Activated T-cell treated with anti-CD3 and anti-CD28 coated beads, Interleukin-2, amount 50 U/mL, for 1 hour (primary cell): Measurements from ENCODE around the gene CDH16.
"Not testable (repeated sequence)": the region's sequence is repeated elsewhere in the genome, so short reads cannot be mapped to it uniquely, and the experiment has no call there.

Experiments
- DNase-seq: peaks from one replicate; pipeline ENCODE4 v3.0.0-alpha.2; 2020

The CDH16 gene

GRCh38 chr16:66908116-66908515 lies 10.6 kb downstream of the CDH16 start:
- no peak for DNase-seq

- no peak for DNase-seq
Measured at GRCh38 chr16:66906916-66907836, 11.5 kb downstream of the CDH16 start.

- no peak for DNase-seq
Measured at GRCh38 chr16:66905633-66906539, 12.8 kb downstream of the CDH16 start.

GRCh38 chr16:66904846-66905632 lies 13.6 kb downstream of the CDH16 start:
- no peak for DNase-seq

GRCh38 chr16:66904428-66904845 lies 14.2 kb downstream of the CDH16 start:
- DNase-seq = no peak

- no peak for DNase-seq
Measured at GRCh38 chr16:66903544-66904427, 14.9 kb downstream of the CDH16 start.

GRCh38 chr16:66902648-66903543 lies 15.8 kb downstream of the CDH16 start:
- DNase-seq = no peak

- DNase-seq = no peak
Measured at GRCh38 chr16:66901626-66902025, 17.1 kb downstream of the CDH16 start.

- DNase-seq = no peak
Measured at GRCh38 chr16:66900721-66901441, 17.8 kb downstream of the CDH16 start.

- no peak for DNase-seq
Measured at GRCh38 chr16:66899945-66900710, 18.6 kb downstream of the CDH16 start.

- no peak for DNase-seq
Measured at GRCh38 chr16:66899310-66899944, 19.3 kb downstream of the CDH16 start.

GRCh38 chr16:66898933-66899309 lies 19.8 kb downstream of the CDH16 start:
- DNase-seq = no peak

- no peak for DNase-seq
Measured at GRCh38 chr16:66898207-66898606, 20.5 kb downstream of the CDH16 start.

- DNase-seq = not testable (repeated sequence)
Measured at GRCh38 chr16:66896682-66897081, 22.0 kb downstream of the CDH16 start.

- no peak for DNase-seq
Measured at GRCh38 chr16:66895999-66896398, 22.7 kb downstream of the CDH16 start.

- no peak for DNase-seq
Measured at GRCh38 chr16:66895689-66895979, 23.1 kb downstream of the CDH16 start.

GRCh38 chr16:66894948-66895688 lies 23.6 kb downstream of the CDH16 start:
- DNase-seq = peak; percentile 59

GRCh38 chr16:66894055-66894454 lies 24.6 kb downstream of the CDH16 start:
- DNase-seq = no peak
